Measurements from ENCODE around the gene ARR3. TPM values are rescaled to one million over a fixed set of nuclear protein-coding genes. Genes with fewer than 3 reads are reported as not detected.

ARR3 gene
- total RNA-seq, 2 experiments from 2014 or later: not detected

DNA sequence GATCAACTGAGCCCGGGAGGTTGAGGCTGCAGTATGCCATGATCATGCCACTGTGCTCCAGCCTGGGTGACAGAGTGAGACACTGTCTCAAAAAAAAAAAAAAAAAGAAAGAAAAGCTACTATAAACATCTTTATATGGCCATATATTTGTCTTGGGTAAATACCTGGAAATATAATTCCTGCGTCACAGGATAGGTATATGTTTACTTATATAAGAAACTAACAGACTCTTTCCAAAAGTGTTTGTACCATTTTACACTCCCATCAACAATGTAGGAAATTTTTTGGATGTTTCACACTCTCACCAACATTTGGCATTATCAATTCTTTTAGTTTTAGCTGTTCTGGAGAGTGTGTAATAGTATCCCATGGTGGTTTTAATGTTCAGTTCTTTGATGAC, 20.9 kb upstream of the ARR3 start:
- DNase-seq (no peak), ATAC-seq (ENCODE audit: poor library complexity) (no peak)
- no peaks in the 10 kb centered on the region for H3K36me3 ChIP-seq (ENCODE audit: insufficient read depth, low read length)
- TF ChIP-seq, protein P1, sequence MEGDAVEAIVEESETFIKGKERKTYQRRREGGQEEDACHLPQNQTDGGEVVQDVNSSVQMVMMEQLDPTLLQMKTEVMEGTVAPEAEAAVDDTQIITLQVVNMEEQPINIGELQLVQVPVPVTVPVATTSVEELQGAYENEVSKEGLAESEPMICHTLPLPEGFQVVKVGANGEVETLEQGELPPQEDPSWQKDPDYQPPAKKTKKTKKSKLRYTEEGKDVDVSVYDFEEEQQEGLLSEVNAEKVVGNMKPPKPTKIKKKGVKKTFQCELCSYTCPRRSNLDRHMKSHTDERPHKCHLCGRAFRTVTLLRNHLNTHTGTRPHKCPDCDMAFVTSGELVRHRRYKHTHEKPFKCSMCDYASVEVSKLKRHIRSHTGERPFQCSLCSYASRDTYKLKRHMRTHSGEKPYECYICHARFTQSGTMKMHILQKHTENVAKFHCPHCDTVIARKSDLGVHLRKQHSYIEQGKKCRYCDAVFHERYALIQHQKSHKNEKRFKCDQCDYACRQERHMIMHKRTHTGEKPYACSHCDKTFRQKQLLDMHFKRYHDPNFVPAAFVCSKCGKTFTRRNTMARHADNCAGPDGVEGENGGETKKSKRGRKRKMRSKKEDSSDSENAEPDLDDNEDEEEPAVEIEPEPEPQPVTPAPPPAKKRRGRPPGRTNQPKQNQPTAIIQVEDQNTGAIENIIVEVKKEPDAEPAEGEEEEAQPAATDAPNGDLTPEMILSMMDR (IDR thresholded peaks at IDR 0.05): no peak
- CTCF ChIA-PET: interaction anchor here (0.6 to 0.7 kb wide), 2 partner anchors 47 to 128 kb away, joined by 3 read pairs; no protein-coding TSS in a partner anchor
- H3K4me1 ChIP-seq (ENCODE audit: insufficient read depth, low read length): no peaks in the 10 kb centered on the region
- no peaks in the 10 kb centered on the region for H3K9me3 ChIP-seq (ENCODE audit: control insufficient read depth in 1 of 2, insufficient read depth in 1 of 2, low read length in 2 of 2)
- H3K4me3 Mint-ChIP-seq: no peak overlapping the region
- H3K27ac ChIP-seq (ENCODE audit: low read depth in 1 of 2, low read length in 2 of 2): no peak overlapping the region
- no peak overlapping the region for H3K27ac Mint-ChIP-seq
- no peaks in the 10 kb centered on the region for H3K27me3 Mint-ChIP-seq
- H3K36me3 Mint-ChIP-seq (ENCODE audit: low read depth): no peaks in the 10 kb centered on the region
- POLR2A ChIA-PET: no interaction called here
- no peaks in the 10 kb centered on the region for H3K4me1 Mint-ChIP-seq (ENCODE audit: low read depth)
- H3K4me3 ChIP-seq (ENCODE audit: low read length): no peak overlapping the region
- H3K27me3 ChIP-seq (ENCODE audit: control insufficient read depth in 1 of 2, insufficient read depth in 2 of 2, low read length in 2 of 2): no peaks in the 10 kb centered on the region
- intact Hi-C loops (cut with DNase I, micrococcal nuclease): no loop called here
- H3K9me3 Mint-ChIP-seq: no peaks in the 10 kb centered on the region

DNA sequence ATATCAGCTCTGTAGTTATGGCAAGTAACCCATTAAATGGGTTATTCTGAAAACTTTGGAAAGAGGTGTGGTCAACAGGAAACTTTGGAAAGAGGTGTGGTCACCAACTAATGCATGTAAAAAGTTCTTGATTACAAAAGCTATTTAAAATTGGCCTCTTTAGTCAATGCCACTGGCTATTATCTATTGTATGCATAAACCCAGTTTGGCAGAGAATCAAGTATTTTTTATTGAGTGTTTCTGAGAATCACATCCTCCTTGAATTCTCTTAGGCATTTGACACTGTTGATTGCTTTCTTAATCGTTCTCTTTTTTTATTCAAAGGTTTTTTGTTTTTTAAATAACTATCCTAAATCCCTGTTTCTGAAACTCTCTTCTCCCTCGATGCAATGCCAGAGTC, 15.6 kb upstream of the ARR3 start:
- peaks cover 8% of the 10 kb centered on the region for H3K36me3 Mint-ChIP-seq (ENCODE audit: low read depth)
- no peaks in the 10 kb centered on the region for H3K4me1 Mint-ChIP-seq (ENCODE audit: low read depth)
- no peak for ATAC-seq (ENCODE audit: poor library complexity)
- H3K4me3 ChIP-seq (ENCODE audit: low read length): no peak overlapping the region
- H3K27ac Mint-ChIP-seq: no peak overlapping the region
- no peaks in the 10 kb centered on the region for H3K27me3 ChIP-seq (ENCODE audit: control insufficient read depth in 1 of 2, insufficient read depth in 2 of 2, low read length in 2 of 2)
- no peaks in the 10 kb centered on the region for H3K9me3 Mint-ChIP-seq
- no peak overlapping the region for H3K4me3 Mint-ChIP-seq
- no peak for DNase-seq
- TF ChIP-seq, protein P1 (IDR thresholded peaks at IDR 0.05): no peak
- ChIA-PET POLR2A (no interaction called here), CTCF (no interaction called here)
- H3K27me3 Mint-ChIP-seq: no peaks in the 10 kb centered on the region
- H3K36me3 ChIP-seq (ENCODE audit: insufficient read depth, low read length): no peaks in the 10 kb centered on the region
- H3K27ac ChIP-seq (ENCODE audit: low read depth in 1 of 2, low read length in 2 of 2): no peak overlapping the region
- intact Hi-C loops (cut with DNase I, micrococcal nuclease): no loop called here
- H3K4me1 ChIP-seq (ENCODE audit: insufficient read depth, low read length): no peaks in the 10 kb centered on the region
- H3K9me3 ChIP-seq (ENCODE audit: control insufficient read depth in 1 of 2, insufficient read depth in 1 of 2, low read length in 2 of 2): no peaks in the 10 kb centered on the region

DNA sequence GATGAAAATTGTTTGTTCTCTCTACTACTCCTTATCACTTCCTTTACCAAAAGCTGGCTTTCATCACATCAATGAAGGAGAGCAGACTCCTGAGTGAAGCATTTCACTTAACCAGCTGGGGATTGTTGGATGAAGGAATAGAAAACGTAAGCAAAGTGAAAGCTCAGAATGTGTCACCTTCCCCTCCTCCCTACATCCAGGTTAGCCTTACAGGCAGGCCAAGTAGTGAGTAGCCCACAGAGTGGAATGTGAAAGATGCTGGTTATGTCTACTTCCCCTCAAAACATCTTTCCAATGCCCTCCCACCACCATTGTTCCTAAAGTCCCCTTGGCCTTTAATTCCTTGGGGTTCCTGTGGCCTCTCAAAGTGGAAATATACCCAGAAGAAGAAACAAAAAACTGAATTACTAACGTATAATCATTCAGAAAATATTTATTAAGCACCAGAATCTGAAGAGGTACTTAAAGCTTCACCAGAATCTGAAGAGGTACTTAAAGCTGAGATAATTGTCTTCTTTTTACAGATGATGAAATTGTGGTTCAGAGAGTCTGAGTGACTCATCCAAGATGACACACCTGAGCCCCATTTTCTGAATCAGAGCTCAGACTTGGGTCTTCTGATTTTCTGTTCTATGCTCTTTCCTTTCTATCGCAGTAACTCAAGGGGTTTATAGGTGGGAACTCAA, 14.6 kb upstream of the ARR3 start:
- H3K27me3 Mint-ChIP-seq: no peaks in the 10 kb centered on the region
- Histone ChIP-seq H3K27me3 (ENCODE audit: control insufficient read depth in 1 of 2, insufficient read depth in 2 of 2, low read length in 2 of 2) (no peaks in the 10 kb centered on the region), H3K27ac (ENCODE audit: low read depth in 1 of 2, low read length in 2 of 2) (no peak overlapping the region), H3K4me3 (ENCODE audit: low read length) (no peak overlapping the region), H3K36me3 (ENCODE audit: insufficient read depth, low read length) (no peaks in the 10 kb centered on the region), H3K9me3 (ENCODE audit: control insufficient read depth in 1 of 2, insufficient read depth in 1 of 2, low read length in 2 of 2) (no peaks in the 10 kb centered on the region), H3K4me1 (ENCODE audit: insufficient read depth, low read length) (no peaks in the 10 kb centered on the region)
- ATAC-seq (ENCODE audit: poor library complexity) (no peak), DNase-seq (no peak)
- H3K4me1 Mint-ChIP-seq (ENCODE audit: low read depth): no peaks in the 10 kb centered on the region
- ChIA-PET CTCF (no interaction called here), POLR2A (no interaction called here)
- H3K36me3 Mint-ChIP-seq (ENCODE audit: low read depth): peaks cover 8% of the 10 kb centered on the region
- no peak overlapping the region for H3K27ac Mint-ChIP-seq
- intact Hi-C loops (cut with DNase I, micrococcal nuclease): no loop called here
- H3K9me3 Mint-ChIP-seq: no peaks in the 10 kb centered on the region
- H3K4me3 Mint-ChIP-seq: no peak overlapping the region
- TF ChIP-seq, protein P1 (IDR thresholded peaks at IDR 0.05): no peak
